Hematopoietic multipotent progenitor cell treated with erythropoietin and hydrocortisone succinate and interleukin-3 and kit ligand, for 8 days (in vitro differentiated cells): ENCODE measurements around the gene HIVEP3.

Source experiments
- DNase-seq: peaks from one replicate; pipeline ENCODE4 v3.0.0-alpha.2; 2015

The HIVEP3 gene

GRCh38 chr1:41660570-41661427, 257.9 kb downstream of the HIVEP3 start:
- DNase-seq, result no peak

- DNase-seq, result no peak
Measured at GRCh38 chr1:41659903-41660302, 258.8 kb downstream of the HIVEP3 start.

GRCh38 chr1:41659159-41659495, 259.6 kb downstream of the HIVEP3 start:
- DNase-seq, result no peak

GRCh38 chr1:41658431-41659158, 260.1 kb downstream of the HIVEP3 start:
- DNase-seq, result no peak

- no peak for DNase-seq
Measured at GRCh38 chr1:41657679-41658295, 260.9 kb downstream of the HIVEP3 start.

GRCh38 chr1:41656825-41657500, 261.8 kb downstream of the HIVEP3 start:
- DNase-seq, result no peak

- DNase-seq, result no peak
Measured at GRCh38 chr1:41656068-41656467, 262.7 kb downstream of the HIVEP3 start.

GRCh38 chr1:41655632-41656031, 263.1 kb downstream of the HIVEP3 start:
- no peak for DNase-seq

GRCh38 chr1:41653574-41653973, 265.1 kb downstream of the HIVEP3 start:
- no peak for DNase-seq

- no peak for DNase-seq
Measured at GRCh38 chr1:41652384-41653265, 266.1 kb downstream of the HIVEP3 start.

- DNase-seq, result no peak
Measured at GRCh38 chr1:41650028-41650880, 268.5 kb downstream of the HIVEP3 start.

- no peak for DNase-seq
Measured at GRCh38 chr1:41649396-41650027, 269.2 kb downstream of the HIVEP3 start.

- DNase-seq, result no peak
Measured at GRCh38 chr1:41648844-41649243, 269.9 kb downstream of the HIVEP3 start.

GRCh38 chr1:41648230-41648629, 270.5 kb downstream of the HIVEP3 start:
- DNase-seq, result no peak

GRCh38 chr1:41647221-41648135, 271.2 kb downstream of the HIVEP3 start:
- no peak for DNase-seq

GRCh38 chr1:41646186-41646585, 272.5 kb downstream of the HIVEP3 start:
- DNase-seq, result no peak

- DNase-seq, result no peak
Measured at GRCh38 chr1:41645062-41645461, 273.7 kb downstream of the HIVEP3 start.

- no peak for DNase-seq
Measured at GRCh38 chr1:41642922-41643821, 275.6 kb downstream of the HIVEP3 start.
